CD4-positive, alpha-beta T cell treated with Interleukin-21 for 1 hour (primary cell): ENCODE data around the gene HOXB8.

Source experiments
- DNase-seq: peaks from one replicate; pipeline ENCODE4 v3.0.0-alpha.2; 2020

The HOXB8 gene

GRCh38 chr17:48582750-48583069, 32.4 kb downstream of the HOXB8 start:
- DNase-seq: no peak

- DNase-seq: no peak
These were observed 35.1 kb downstream of the HOXB8 start for GRCh38 chr17:48579760-48580554.

GRCh38 chr17:48579471-48579759, 35.7 kb downstream of the HOXB8 start:
- no peak for DNase-seq

- no peak for DNase-seq
These were observed 36.2 kb downstream of the HOXB8 start for GRCh38 chr17:48578616-48579470.

- DNase-seq: peak; percentile 76
These were observed 37.0 kb downstream of the HOXB8 start, which contains the start of gene HOXB4 for GRCh38 chr17:48577946-48578615. HOXB4 (minus strand) TSS chr17:48578350; CDS start chr17:48578319, 31 bp downstream.

- no peak for DNase-seq
These were observed 37.7 kb downstream of the HOXB8 start for GRCh38 chr17:48577330-48577945.

- DNase-seq: no peak
These were observed 38.4 kb downstream of the HOXB8 start for GRCh38 chr17:48576479-48577309.

- DNase-seq: no peak
These were observed 39.2 kb downstream of the HOXB8 start for GRCh38 chr17:48575673-48576478.

GRCh38 chr17:48575066-48575582, 40.0 kb downstream of the HOXB8 start:
- no peak for DNase-seq

GRCh38 chr17:48574505-48575065, 40.5 kb downstream of the HOXB8 start:
- DNase-seq: no peak

GRCh38 chr17:48571826-48572417, 43.2 kb downstream of the HOXB8 start:
- no peak for DNase-seq

GRCh38 chr17:48571024-48571818, 43.9 kb downstream of the HOXB8 start:
- no peak for DNase-seq

- no peak for DNase-seq
These were observed 44.6 kb downstream of the HOXB8 start for GRCh38 chr17:48570325-48571023.

GRCh38 chr17:48569674-48570324, 45.3 kb downstream of the HOXB8 start:
- DNase-seq: no peak

GRCh38 chr17:48569240-48569582, 45.9 kb downstream of the HOXB8 start:
- no peak for DNase-seq

GRCh38 chr17:48568499-48569239, 46.4 kb downstream of the HOXB8 start:
- DNase-seq: no peak

GRCh38 chr17:48567646-48568354, 47.3 kb downstream of the HOXB8 start:
- DNase-seq: no peak
